ENCODE measurements around the gene LRBA. TPM values are rescaled to one million over a fixed set of nuclear protein-coding genes. Genes with fewer than 3 reads are reported as not detected.

LRBA gene
- total RNA-seq, 1 donor from 2014 or later, result 68.0 TPM

- no peak for DNase-seq (ENCODE audit: extremely low spot score in 2 of 2)
- Histone ChIP-seq H3K4me3 (no peak overlapping the region), H3K27me3 (no peaks in the 10 kb centered on the region), H3K36me3 (no peaks in the 10 kb centered on the region), H3K4me1 (peaks cover 8% of the 10 kb centered on the region), H3K9me3 (no peaks in the 10 kb centered on the region), H3K27ac (no peak overlapping the region)
- intact Hi-C loops (cut with DNase I), result no loop called here
- no peak for TF ChIP-seq CTCF (IDR thresholded peaks at IDR 0.05)
- no peak for TF ChIP-seq POLR2A (IDR thresholded peaks at IDR 0.05)
- no peak for TF ChIP-seq POLR2AphosphoS5 (IDR thresholded peaks at IDR 0.05; ENCODE audit: insufficient read depth in 1 of 2, low read depth in 1 of 2)
Observed at GRCh38 chr4:150255610-150256224, 759.4 kb downstream of the LRBA start.

- Histone ChIP-seq H3K27ac (no peak overlapping the region), H3K4me3 (no peak overlapping the region)
- intact Hi-C loops (cut with DNase I), result no loop called here
Observed at GRCh38 chr4:150253965-150254630, 761.0 kb downstream of the LRBA start.

DNA sequence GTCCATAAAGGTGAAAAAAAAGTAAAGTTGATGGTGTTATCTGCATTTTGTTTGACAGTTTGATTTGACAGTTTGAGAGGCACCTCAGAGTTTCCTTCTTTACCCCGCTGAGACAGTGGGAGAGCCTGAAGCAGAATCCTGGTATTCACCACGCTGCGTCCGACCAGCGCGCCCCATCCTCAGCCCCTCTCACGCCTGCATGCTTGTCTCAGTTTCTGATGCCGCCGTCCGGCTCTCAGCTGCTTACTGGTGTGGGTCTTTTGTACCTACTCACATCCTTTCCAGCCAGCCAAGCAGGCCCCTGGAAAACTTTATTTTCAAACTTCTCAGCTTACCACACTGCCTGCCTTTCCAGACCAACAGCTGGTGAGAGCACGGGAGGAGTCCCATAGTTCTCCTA, 761.7 kb downstream of the LRBA start:
- TF ChIP-seq POLR2A (IDR thresholded peaks at IDR 0.05), result no peak
- peaks cover 8% of the 10 kb centered on the region for H3K4me1 ChIP-seq
- H3K27me3 ChIP-seq, result no peaks in the 10 kb centered on the region
- intact Hi-C loops (cut with DNase I), result no loop called here
- DNase-seq (ENCODE audit: extremely low spot score in 2 of 2), result no peak
- no peak overlapping the region for H3K4me3 ChIP-seq
- H3K36me3 ChIP-seq, result no peaks in the 10 kb centered on the region
- no peaks in the 10 kb centered on the region for H3K9me3 ChIP-seq
- H3K27ac ChIP-seq, result no peak overlapping the region

More at GRCh38 chr4:150253965-150254630, 761.0 kb downstream of the LRBA start:
- H3K4me1 ChIP-seq, result peaks cover 8% of the 10 kb centered on the region
- no peaks in the 10 kb centered on the region for H3K27me3 ChIP-seq
- no peaks in the 10 kb centered on the region for H3K9me3 ChIP-seq
- DNase-seq (ENCODE audit: extremely low spot score in 2 of 2), result no peak
- no peaks in the 10 kb centered on the region for H3K36me3 ChIP-seq
- TF ChIP-seq POLR2AphosphoS5 (IDR thresholded peaks at IDR 0.05; ENCODE audit: insufficient read depth in 1 of 2, low read depth in 1 of 2), result no peak
- no peak for TF ChIP-seq POLR2A (IDR thresholded peaks at IDR 0.05)
- no peak for TF ChIP-seq CTCF (IDR thresholded peaks at IDR 0.05)

DNA sequence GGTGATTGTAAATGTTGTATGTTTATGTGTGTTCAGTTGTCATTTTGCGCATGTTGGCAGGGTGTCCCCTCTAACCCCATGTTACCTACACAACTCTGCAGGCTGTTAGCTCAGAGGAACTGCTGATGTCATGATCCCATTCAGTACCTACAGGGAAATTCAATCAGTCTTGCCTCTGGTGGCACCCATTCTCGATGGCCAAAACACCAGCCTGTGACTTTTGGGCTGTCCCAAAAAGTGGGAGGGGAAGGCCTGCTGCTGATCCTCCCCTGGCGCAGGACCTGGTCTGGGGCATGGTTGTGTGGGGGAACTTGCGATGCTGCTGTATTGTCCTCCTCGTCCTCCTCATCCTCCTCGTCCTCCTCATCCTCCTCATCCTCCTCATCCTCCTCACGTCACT, 762.3 kb downstream of the LRBA start:
- H3K27me3 ChIP-seq, result no peaks in the 10 kb centered on the region
- no peak for DNase-seq (ENCODE audit: extremely low spot score in 2 of 2)
- intact Hi-C loops (cut with DNase I), result no loop called here
- H3K27ac ChIP-seq, result no peak overlapping the region
- no peak for TF ChIP-seq POLR2A (IDR thresholded peaks at IDR 0.05)
- TF ChIP-seq POLR2AphosphoS5 (IDR thresholded peaks at IDR 0.05; ENCODE audit: insufficient read depth in 1 of 2, low read depth in 1 of 2), result no peak
- no peak for TF ChIP-seq CTCF (IDR thresholded peaks at IDR 0.05)
- H3K9me3 ChIP-seq, result no peaks in the 10 kb centered on the region
- peaks cover 8% of the 10 kb centered on the region for H3K4me1 ChIP-seq
- no peaks in the 10 kb centered on the region for H3K36me3 ChIP-seq
- no peak overlapping the region for H3K4me3 ChIP-seq

- Histone ChIP-seq H3K36me3 (no peaks in the 10 kb centered on the region), H3K27ac (no peak overlapping the region)
- TF ChIP-seq CTCF (IDR thresholded peaks at IDR 0.05), result no peak
- no peak for TF ChIP-seq POLR2AphosphoS5 (IDR thresholded peaks at IDR 0.05; ENCODE audit: insufficient read depth in 1 of 2, low read depth in 1 of 2)
- TF ChIP-seq POLR2A (IDR thresholded peaks at IDR 0.05), result no peak
Observed at GRCh38 chr4:150252306-150252705, 762.8 kb downstream of the LRBA start.

More at GRCh38 chr4:150252306-150252705, 762.8 kb downstream of the LRBA start:
- no peak for DNase-seq (ENCODE audit: extremely low spot score in 2 of 2)
- H3K4me3 ChIP-seq, result no peak overlapping the region
- no peaks in the 10 kb centered on the region for H3K27me3 ChIP-seq
- peaks cover 8% of the 10 kb centered on the region for H3K4me1 ChIP-seq
- intact Hi-C loops (cut with DNase I), result no loop called here
- no peaks in the 10 kb centered on the region for H3K9me3 ChIP-seq
